ENCODE results near the gene NEU2. TPM values are rescaled to one million over a fixed set of nuclear protein-coding genes. Genes with fewer than 3 reads are reported as not detected.
A peak's percentile ranks its signal among the peaks of the same experiment; 100 is the strongest.

The NEU2 gene
- total and polyA plus RNA-seq, 2 of the 13 experiments (the other 11 are each of a cell fraction or from before 2014, with no cell fraction given) = not detected

DNA sequence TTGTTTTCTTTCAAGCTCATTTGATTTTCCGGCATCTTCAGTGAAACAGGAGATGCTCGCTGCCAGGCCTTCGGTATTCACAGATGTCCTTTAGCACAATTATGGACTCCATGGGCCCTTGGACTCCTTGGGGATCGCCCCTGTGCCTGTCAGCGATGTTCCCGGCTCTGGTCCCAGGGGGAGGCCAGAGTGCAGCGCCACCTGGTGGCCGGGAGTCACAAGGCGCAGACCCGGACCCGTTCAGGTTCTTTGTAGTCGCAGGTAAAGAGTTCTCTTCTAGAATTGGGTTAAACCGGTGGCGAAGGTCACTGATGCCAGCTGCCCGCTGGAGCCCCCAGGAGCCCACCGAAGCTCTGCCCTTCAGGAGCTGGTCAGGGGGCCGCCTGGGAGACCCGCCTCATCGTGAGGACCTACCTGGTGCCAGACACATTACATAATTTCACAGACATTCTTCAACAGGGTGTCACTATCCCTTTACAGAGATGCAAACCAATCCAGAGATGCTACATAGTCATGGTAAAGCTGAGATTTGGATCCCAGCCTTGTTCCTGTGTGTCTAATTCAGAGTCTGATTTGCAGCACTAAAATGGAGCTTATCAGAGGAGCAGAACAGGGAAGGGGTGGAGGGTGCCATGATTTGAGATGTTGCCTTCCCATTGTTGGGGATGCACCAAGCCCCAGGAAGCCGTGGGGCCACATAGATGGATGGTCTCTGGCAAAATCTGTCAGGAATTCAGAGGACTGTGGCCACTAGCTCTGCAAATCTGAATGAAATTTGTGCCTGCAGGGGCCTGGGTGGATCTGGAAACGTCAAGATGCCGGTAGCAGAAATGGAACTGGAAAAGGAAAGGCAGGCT lies 21.7 kb downstream of the NEU2 start (continued):
- no peak for TF ChIP-seq GTF3A (CRISPR knock-in tag; conservative IDR thresholded peaks at IDR 0.05)
- no peak for TF ChIP-seq CSRNP1 (CRISPR knock-in tag; IDR thresholded peaks at IDR 0.05)
- TF ChIP-seq ZNF737 (CRISPR knock-in tag; IDR thresholded peaks at IDR 0.05; ENCODE audit: borderline replicate concordance) = no peak
- no peak for TF ChIP-seq SKI (IDR thresholded peaks at IDR 0.05; ENCODE audit: partially characterized antibody)
- TF ChIP-seq YEATS2 (CRISPR knock-in tag; IDR thresholded peaks at IDR 0.05; ENCODE audit: borderline replicate concordance) = 0 out of 2 replicates have a peak, but pooled peaks have one; percentile 33
- no peak for TF ChIP-seq HNF4A (CRISPR knock-in tag; IDR thresholded peaks at IDR 0.05)
- no peak for TF ChIP-seq ZNF550 (CRISPR knock-in tag; IDR thresholded peaks at IDR 0.05; ENCODE audit: borderline replicate concordance)
- TF ChIP-seq STAT6 (CRISPR knock-in tag; IDR thresholded peaks at IDR 0.05; ENCODE audit: borderline replicate concordance) = no peak
- no peak for TF ChIP-seq CBFB (CRISPR knock-in tag; IDR thresholded peaks at IDR 0.05)
- TF ChIP-seq NFYC (CRISPR knock-in tag; IDR thresholded peaks at IDR 0.05) = no peak
- peak; percentile 39; the same call in 1 of the 2 replicates for TF ChIP-seq SP4 (CRISPR knock-in tag; IDR thresholded peaks at IDR 0.05)
- TF ChIP-seq ONECUT2 (CRISPR knock-in tag; IDR thresholded peaks at IDR 0.05) = no peak
- TF ChIP-seq KMT2A (CRISPR knock-in tag; IDR thresholded peaks at IDR 0.05) = 0 out of 2 replicates have a peak, but pooled peaks have one; percentile 51
- TF ChIP-seq ZNF317 (CRISPR knock-in tag; IDR thresholded peaks at IDR 0.05) = no peak
- TF ChIP-seq THYN1 (CRISPR knock-in tag; IDR thresholded peaks at IDR 0.05; ENCODE audit: borderline replicate concordance, low read depth) = no peak
- TF ChIP-seq, protein P1, sequence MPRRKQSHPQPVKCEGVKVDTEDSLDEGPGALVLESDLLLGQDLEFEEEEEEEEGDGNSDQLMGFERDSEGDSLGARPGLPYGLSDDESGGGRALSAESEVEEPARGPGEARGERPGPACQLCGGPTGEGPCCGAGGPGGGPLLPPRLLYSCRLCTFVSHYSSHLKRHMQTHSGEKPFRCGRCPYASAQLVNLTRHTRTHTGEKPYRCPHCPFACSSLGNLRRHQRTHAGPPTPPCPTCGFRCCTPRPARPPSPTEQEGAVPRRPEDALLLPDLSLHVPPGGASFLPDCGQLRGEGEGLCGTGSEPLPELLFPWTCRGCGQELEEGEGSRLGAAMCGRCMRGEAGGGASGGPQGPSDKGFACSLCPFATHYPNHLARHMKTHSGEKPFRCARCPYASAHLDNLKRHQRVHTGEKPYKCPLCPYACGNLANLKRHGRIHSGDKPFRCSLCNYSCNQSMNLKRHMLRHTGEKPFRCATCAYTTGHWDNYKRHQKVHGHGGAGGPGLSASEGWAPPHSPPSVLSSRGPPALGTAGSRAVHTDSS (CRISPR knock-in tag; conservative IDR thresholded peaks at IDR 0.05) = no peak
- peak; percentile 73 for TF ChIP-seq SALL1 (CRISPR knock-in tag; IDR thresholded peaks at IDR 0.05)
- no peak for TF ChIP-seq TBP (CRISPR knock-in tag; IDR thresholded peaks at IDR 0.05)
- TF ChIP-seq NFE2 (CRISPR knock-in tag; IDR thresholded peaks at IDR 0.05) = no peak
- no peak for TF ChIP-seq PBX3 (CRISPR knock-in tag; IDR thresholded peaks at IDR 0.05; ENCODE audit: borderline replicate concordance)
- no peak for TF ChIP-seq PAX8 (CRISPR knock-in tag; IDR thresholded peaks at IDR 0.05; ENCODE audit: borderline replicate concordance)
- TF ChIP-seq ZNF850 (CRISPR knock-in tag; conservative IDR thresholded peaks at IDR 0.05) = 0 out of 2 replicates have a peak, but pooled peaks have one; percentile 57
- TF ChIP-seq ZFP36L1 (CRISPR knock-in tag; IDR thresholded peaks at IDR 0.05) = no peak

Data from HepG2 (cell line).